NCI-H510A treated with DMSO at 0.1 percent for 48 hours (cell line): ENCODE measurements around the gene IFNLR1.
A peak's percentile ranks its signal among the peaks of the same experiment; 100 is the strongest.

ENCODE experiments used
- DNase-seq: peaks from one replicate; lab custom pipeline; 2025; lab: John Stamatoyannopoulos, UW

The IFNLR1 gene

GRCh38 chr1:24119859-24120756 lies 67.0 kb downstream of the IFNLR1 start:
- no peak for DNase-seq

- no peak for DNase-seq
These were observed 67.6 kb downstream of the IFNLR1 start for GRCh38 chr1:24119489-24119858.

- no peak for DNase-seq
These were observed 68.5 kb downstream of the IFNLR1 start for GRCh38 chr1:24118410-24119242.

GRCh38 chr1:24117722-24118409 lies 69.2 kb downstream of the IFNLR1 start:
- DNase-seq = no peak

GRCh38 chr1:24117132-24117531 lies 70.0 kb downstream of the IFNLR1 start:
- DNase-seq = no peak

- no peak for DNase-seq
These were observed 72.3 kb downstream of the IFNLR1 start for GRCh38 chr1:24114753-24115152.

- no peak for DNase-seq
These were observed 73.5 kb downstream of the IFNLR1 start for GRCh38 chr1:24113641-24114033.

- DNase-seq = peak; percentile 42
These were observed 74.9 kb downstream of the IFNLR1 start, which contains the start of gene MYOM3 for GRCh38 chr1:24111996-24112779. Gene MYOM3 (minus strand): TSS chr1:24112135. CDS start chr1:24108636, 3,499 bp downstream.

GRCh38 chr1:24111262-24111995 lies 75.7 kb downstream of the IFNLR1 start:
- DNase-seq = no peak

- DNase-seq = no peak
These were observed 76.3 kb downstream of the IFNLR1 start for GRCh38 chr1:24110642-24111261.

- no peak for DNase-seq
These were observed 77.2 kb downstream of the IFNLR1 start for GRCh38 chr1:24109686-24110475.

- no peak for DNase-seq
These were observed 78.0 kb downstream of the IFNLR1 start for GRCh38 chr1:24109166-24109483.

- no peak for DNase-seq
These were observed 78.5 kb downstream of the IFNLR1 start for GRCh38 chr1:24108334-24109165.

GRCh38 chr1:24107462-24108138 lies 79.5 kb downstream of the IFNLR1 start:
- no peak for DNase-seq

- DNase-seq = no peak
These were observed 81.5 kb downstream of the IFNLR1 start for GRCh38 chr1:24105368-24106160.

- DNase-seq = no peak
These were observed 82.2 kb downstream of the IFNLR1 start for GRCh38 chr1:24104854-24105253.
